NCI-H2029 treated with DMSO at 0.1 percent for 48 hours (cell line): Measurements from ENCODE around the gene CYCS.
"Not testable (repeated sequence)": the region's sequence is repeated elsewhere in the genome, so short reads cannot be mapped to it uniquely, and the experiment has no call there.

Source experiments
- DNase-seq: peaks from one replicate; lab custom pipeline; 2025; lab: John Stamatoyannopoulos, UW

The CYCS gene

DNA sequence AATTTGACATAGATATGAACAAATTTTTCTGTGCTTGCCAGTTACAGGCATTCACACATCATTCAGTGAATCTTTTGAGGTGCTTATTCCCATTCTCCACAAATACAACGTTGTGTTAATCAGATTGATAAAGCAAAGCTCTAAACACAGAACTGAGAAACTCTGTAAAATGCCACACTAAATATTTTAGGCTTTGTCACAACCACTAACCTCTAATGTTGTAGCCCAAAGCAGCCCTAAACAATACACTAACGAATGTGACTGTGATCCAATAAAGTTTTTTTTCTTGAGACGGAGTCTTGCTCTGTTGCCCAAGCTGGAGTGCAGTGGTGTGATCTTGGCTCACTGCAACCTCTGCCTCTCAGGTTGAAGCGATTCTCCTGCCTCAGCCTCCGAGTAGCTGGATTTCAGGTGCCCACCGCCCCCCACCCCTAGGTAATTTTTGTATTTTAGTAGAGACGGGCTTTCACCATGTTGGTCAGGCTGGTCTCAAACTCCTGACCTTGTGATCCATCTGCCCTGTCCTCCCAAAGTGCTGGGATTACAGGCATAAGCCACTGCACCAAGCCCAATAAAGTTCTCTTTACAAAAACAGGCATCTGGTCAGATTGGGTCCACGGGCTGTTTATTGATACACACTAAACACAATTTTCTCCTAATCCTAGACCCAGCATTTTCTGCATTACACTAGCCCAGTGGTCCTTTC lies 6.9 kb downstream of the CYCS start:
- no peak for DNase-seq

DNA sequence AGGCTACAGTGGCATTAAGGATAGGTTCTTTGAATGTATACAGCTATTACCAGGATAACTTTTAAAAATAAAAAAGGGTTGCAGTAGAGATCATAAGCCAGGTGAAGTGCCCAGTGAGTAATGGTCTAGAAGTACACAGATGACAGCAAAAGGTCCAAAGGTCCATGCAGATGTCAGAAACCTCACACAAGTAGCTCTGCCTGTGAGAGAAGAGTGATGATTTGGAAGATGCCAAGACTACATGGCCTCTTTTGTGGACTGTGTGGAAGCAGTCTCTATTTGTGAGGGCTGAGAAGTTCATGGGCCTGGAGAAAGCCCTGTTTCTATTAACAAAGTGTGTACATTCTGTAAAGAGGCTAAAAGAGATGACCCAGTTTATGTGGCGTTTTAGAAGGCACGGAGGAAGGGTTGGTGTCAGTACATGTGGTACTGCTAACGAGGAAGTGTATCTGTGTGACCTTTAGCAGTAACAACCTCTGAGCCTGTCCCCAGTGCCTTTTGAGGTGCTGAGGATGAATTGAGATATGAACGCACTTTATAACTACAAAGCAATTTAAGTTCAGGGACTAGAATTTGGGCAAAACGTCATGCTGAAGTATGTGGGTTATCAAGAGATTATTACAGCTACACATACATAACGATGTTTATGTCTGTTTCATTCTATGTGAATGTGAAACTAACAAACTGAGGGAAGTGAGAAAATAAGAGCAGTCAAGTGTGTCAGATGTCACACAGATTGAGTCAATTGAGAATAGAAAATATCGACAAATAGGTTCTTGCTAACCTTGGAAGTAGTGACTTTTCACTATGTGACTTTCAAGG lies 7.6 kb downstream of the CYCS start:
- DNase-seq = no peak

DNA sequence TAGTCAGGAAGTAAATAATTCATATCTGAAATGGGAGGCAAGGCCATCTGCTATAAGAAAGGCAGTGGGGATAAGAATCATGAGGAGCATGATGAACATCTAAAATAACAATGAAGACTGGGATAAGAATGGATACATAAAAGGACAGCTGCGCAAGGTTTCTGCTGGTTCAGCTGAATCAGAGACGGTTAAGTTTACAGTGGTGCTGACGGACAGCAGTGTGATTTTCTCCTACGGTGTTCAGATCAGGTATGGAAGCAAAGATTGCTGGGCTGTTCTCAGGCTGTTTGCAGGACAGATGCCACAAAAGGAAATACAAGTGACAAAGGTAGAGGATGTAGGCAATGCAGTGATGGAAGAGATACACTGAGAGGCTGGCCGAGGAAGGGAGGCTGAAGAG lies 8.4 kb downstream of the CYCS start:
- no peak for DNase-seq

DNA sequence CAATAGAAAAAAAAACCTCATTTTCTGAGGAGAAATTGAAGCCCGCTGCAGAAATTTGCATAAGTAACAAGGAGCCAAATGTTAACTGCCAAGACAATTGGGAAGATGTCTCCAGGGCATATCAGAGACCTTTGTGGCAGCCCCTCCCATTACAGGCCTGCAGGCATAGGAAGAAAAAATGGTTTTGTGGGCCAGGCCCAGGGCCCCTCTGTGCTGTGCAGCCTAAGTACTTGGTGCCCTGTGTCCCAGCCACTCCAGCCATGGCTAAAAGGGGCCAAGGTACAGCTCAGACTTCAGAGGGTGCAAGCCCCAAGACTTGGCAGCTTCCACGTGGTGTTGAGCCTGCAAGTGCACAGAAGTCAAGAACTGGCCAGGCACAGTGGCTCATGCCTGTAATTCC lies 14.5 kb downstream of the CYCS start:
- not testable (repeated sequence) for DNase-seq

DNA sequence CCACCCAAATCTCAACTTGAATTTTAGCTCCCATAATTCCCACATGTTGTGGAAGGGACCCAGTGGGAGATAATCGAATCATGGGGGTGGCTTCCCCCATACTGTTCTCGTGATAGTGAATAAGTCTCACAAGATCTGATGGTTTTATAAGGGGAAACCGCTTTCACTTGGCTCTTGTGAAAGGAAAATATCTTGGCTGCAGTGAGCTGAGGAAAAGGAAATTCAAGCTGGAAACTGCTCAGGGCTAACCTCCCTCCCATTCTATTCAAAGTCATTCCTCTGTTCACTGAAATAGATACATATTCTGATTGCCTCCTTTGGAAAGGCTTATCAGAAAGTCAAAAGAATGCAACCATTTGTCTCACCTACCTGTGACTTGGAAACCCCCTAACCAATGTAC lies 15.8 kb downstream of the CYCS start:
- DNase-seq = no peak

DNA sequence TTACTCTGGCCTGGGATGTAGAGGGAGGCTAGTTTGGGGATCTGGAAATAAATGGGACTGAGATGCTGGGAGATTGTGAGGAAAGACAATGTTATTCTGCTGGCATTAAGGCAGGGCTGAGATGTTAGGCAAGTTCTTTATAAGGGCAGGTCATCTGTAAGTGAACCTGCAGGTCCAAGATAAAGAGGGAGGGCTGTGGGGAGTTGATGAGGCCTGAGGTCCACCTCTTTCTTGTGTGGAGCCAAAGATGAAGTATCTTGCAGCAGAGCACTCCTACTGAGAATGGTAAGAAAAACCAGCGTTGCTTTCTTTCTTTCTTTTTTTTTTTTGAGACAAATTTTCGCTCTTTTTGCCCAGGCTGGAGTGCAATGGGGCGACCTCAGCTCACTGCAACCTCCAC lies 19.1 kb downstream of the CYCS start:
- no peak for DNase-seq

DNA sequence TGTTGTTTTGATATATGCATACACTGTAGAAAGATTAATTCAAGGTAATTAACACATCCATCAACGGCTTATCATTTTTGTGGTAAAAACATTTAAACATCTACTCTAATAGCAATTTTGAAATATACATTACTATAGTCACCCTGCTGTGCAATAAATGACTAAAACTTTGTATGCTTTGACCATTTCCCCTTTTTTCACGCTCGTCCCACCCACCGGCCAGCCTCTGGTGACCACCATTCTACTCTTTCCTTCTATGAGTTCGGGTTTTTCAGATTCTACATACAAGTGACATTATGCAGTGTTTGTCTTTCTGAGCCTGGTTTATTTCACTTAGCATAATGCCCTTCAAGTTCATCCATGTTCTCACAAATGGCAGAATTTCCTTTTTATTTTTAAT lies 21.3 kb downstream of the CYCS start:
- no peak for DNase-seq

DNA sequence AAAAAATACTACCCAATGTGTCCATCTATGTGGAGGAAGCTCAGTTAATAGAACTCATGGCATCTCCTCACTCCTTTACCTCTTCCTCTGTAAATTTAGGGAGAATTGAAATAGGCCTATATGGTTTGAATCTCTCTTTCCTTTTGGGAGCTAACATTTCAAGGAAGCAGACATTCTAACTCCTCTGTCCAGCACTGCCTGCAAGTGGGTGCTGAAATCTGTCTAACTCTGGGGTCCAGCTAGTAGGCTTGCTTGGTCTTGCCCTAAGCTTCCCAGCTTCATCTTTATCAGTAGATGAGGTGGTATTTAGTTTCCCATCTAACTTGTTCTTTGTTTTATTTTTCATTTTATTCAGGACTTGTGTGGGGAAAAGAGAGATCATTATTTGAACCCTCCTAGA lies 23.2 kb downstream of the CYCS start:
- no peak for DNase-seq

DNA sequence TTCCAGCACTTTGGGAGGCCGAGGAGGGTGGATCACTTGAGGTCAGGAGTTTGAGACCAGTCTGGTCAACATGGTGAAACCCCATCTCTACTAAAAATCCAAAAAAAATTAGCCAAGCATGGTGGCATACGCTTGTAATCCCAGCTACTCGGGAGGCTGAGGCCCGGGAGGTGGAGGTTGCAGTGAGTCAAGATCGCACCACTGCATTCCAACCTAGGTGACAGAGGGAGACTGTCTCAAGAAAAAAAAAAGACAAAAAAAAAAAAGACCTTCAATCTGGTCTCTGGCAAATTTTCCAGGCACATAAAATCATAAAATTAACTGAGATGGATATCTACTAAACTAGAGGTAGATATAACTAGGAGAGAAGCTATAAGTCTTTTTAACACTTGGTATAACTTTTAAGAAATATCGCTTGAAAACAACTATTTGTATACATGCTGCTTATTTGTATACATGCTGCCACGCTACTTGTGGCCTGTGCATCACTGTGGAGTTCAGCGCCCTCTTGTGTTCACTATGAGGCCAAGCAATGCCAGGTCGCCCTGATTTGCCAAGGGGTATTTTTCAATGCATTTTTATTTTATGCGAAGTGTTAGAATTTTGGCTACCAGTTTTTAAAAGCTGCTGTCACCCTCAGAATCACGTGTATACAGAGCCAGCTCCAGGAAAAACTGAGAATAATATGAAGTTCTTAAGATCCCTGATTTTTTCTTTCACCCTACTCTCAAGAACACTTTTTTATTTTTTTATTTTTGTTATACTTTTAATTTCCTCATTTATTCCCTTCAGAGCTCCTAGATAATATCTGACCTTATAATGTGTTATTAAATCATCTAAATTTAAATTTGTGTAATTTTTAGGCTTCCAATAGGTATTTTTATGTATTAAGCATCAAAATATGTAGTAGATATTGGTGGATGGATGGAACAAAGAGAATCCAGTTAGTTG lies 26.7 kb downstream of the CYCS start:
- peak; percentile 23 for DNase-seq

DNA sequence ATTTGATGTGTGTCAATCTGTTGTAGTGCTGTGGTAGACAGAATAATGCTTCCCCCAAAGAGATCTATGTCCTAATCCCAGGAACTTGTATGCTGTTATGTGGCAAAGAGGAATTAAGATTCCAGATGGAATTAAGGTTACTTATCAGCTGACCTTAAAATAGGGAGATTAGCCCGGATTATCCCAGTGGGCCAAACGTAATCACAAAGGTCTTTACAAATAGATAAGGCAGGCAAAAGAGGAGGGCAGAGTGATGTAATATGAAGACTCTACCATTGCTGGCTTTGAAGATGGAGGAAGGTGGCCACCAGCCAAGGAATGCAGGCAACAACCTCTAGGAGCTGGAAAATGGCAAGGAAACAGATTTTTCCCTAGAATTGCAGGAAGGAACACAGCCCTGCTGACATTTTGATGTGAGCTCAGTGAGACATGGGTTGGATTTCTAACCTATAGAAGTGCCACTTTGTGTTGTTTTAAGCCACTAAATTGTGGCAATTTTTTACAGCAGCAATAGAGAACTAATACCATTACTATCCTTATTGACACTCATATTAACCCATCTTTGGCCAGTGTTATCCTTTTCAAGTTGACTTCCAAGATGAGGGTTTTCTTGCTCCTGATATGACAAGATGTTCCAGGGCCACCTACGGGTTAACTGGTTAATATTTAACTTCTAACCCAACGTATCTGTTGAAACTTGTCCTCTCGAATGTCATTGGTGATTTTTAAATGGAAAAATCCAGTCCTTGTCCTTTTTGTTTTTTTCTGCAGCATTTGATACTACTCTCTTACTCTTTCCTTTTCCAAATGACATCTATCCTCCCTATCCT lies 29.3 kb downstream of the CYCS start:
- DNase-seq = no peak

DNA sequence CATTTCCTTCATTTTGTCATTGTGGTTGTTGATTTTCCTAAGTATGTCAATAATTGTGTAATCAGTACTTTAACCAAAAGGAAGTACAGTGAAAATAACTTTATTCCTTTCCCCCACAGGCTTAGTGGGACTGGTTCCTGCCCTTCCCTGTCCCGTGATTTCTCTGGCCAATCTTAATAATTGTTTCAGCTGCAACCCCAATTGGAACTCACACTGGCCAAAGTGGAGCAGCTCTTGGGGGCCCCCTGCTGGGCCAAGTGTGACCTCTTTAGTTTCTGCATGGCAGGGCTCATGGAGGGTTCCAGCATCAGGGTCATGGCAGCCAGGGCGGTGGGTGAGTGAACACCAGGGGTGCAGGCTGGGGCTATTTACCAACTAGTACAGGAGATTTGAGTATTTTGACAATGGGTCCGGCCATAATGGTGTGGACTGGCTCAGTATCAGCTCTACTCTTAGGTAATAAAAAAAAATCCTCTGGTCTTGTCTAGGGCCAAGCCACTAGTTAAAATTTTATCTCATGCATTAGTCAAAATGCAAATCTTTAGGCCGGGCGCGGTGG lies 31.7 kb downstream of the CYCS start:
- DNase-seq = no peak

DNA sequence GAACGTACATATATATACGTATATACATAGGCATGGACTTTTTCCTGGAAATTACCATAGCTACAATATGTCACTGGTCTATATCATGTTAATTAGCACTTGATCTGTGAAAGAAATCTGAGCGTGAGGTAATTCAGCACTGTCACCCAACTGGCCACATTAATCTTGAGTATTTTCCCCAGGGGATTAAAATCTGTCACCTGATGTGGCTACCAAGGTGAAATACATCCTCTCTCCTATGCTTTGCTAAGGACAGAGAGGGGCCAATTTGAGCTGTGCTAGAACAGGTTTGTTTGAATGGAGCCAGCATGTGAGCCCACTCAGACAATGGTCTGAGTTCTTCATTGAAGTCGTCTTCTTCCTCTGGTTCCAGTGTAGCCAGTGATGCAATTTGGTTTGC lies 33.3 kb downstream of the CYCS start:
- no peak for DNase-seq

DNA sequence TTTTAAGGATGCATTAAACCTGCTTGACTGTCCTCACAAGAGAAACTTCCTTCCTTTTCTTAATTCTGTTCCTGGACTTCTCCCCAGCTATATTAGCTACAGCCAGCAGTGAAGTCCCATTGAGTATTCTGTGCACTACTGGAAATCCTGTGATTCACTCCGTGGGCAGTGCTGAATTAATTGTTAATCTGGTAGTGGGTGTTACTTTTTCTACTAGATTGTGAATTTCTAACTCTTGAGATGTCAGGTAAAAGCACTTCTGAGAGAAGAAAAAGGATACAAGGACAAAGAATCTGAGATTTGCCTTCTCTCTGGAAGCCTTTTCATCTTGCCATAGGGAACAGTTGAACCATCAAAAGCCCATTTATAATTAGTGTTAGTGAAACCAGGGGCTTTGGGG lies 33.9 kb downstream of the CYCS start:
- DNase-seq = no peak

DNA sequence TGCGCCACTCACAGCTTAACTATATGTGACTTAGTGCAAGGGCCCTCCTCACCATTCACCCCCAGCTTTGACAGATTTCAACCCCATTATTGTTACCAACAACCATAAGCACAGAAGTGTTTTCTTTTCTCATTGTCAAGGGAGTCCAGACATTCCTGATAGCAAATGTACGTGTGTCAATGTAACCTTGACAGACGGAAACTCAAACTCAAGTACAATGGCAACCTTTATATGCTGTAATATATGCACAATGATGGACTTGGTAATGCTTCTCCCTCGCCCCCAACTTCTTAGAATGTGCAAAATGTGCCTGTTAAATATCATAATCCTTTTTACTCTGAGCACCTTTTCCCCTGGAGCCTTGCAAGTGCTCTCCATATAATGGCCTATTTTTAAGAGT lies 34.7 kb downstream of the CYCS start:
- no peak for DNase-seq

DNA sequence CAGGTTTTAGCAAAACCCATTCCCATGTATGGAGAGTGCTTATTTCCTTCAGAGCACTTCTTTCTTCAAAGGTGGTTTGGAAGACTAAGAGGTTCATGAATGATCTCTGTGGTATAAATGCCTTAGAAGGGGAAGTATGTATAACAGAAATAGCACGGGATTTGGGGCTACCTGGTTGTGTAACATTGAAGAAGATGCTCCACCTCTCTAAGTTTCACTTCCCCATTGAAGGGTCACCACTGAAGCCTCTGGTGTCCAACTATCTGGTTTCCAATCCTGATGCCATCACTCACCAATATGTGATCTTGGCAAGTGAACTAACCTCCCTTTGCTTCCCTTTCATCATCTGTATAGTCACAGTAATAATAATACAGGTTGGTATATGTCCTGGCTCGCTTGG lies 37.2 kb downstream of the CYCS start:
- DNase-seq = no peak

DNA sequence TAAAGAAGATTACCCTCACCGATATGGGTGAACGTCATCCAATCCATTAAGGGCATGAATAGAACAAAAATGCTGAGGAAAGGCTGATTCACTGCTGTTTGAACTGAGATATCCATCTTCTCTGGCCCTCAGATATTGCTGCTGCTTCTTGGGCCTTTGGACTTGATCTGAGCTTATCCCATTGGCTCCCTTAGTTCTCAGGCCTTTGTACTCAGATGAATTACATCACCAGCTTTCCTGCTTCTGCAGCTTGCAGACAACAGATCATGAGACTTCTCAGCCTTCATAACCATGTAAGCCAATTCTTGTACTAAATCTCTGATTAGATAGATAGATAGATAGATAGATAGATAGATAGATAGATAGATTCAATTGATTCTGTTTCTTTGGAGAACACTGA lies 40.2 kb downstream of the CYCS start:
- no peak for DNase-seq

DNA sequence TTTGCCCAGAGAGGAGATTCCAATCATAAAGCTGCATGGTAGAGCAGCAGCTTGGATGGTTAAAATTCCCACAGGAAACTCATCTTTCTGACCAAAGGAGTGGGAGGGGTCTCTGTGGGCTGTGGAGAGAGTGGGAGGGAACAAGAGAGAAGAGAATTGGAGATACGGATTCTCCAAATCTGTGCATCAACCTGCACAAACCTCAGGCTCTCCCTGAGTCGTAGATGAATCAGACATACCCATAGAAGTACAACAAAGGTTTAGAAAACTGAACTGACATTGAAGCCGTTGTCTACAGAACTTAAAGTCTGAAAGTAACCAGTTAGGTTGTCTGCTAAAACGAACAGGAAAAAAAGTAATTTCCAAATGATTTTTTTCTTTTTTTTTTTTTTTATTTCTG lies 41.9 kb downstream of the CYCS start:
- DNase-seq = no peak

DNA sequence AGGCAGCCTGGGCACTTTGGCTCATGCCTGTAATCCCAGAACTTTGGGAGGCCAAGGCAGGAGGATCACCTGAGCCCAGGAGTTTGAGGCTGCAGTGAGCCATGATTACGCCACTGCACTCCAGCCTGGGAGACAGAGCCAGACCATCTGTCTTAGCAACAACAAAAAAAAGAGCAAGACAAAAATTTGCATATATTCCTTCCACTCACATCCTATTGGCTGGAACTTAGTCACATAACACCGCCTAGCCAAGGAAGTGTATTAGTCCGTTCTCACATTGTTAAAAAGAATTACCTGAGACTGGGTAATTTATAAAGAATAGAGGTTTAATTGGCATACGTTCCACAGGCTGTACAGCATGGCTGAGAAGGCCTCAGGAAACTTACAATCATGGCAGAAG lies 43.0 kb downstream of the CYCS start:
- not testable (repeated sequence) for DNase-seq

DNA sequence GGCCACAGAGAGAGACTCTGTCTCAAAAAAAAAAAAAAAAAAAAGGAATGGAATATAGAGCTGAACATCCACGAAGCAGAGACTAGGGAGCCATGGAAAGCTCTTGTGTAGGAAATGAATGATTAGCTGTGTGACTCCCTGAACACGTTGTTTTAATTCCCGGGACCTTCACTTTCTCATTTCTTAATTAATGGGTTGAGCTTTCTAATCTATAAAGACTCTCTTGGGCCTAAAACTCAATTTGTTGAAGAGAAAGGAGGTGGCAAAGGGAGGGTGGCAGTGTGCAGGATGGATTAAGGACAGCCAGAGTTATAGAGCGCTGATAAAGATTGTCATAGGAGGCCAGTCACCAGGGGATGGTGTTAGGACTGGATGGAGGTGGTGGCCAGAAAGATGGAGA lies 48.0 kb downstream of the CYCS start:
- no peak for DNase-seq

DNA sequence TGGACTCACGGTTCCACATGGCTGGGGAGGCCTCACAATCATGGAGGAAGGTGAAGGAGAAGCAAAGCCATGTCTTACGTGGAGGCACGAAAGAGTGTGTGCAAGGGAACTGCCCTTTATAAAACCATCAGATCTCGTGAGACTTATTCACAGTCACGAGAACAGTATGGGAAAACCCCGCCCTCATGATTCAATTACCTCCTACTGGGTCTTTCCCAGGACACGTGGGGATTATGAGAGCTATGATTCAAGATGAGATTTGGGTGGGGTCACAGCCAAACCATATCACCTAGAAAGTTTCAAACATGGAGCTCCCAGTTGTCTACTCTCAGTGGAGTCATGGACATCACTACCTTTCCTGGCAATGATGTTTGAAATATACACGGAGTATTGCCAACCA lies 49.6 kb downstream of the CYCS start:
- no peak for DNase-seq

DNA sequence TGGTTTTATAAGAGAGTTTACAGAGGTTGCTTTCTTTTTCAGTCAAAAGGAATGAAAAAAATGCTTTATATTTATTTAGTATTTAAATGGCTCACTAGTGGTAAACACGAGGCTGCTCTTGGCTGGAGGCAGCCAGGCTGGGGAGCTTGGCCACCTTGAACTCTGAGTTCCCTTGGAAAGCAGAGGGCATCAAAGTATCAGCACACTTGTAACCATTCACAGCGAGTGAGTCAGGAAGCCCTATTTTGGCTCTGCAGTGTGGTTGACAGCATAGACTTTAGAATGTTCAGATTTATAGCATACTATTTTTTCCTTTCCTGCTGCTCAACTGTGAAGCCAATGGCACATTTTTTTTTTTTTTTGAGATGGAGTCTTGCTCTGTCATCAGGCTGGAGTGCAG lies 51.6 kb downstream of the CYCS start:
- no peak for DNase-seq
